Measurements from ENCODE around the gene ME3. TPM values are rescaled to one million over a fixed set of nuclear protein-coding genes. Genes with fewer than 3 reads are reported as not detected.

The ME3 gene
- total RNA-seq, 1 donor from 2014 or later = 12.2 TPM

GRCh38 chr11:86469491-86470388 is 202.7 kb downstream of the ME3 start:
- no peak overlapping the region for H3K27ac Mint-ChIP-seq
- H3K27me3 Mint-ChIP-seq = no peaks in the 10 kb centered on the region

GRCh38 chr11:86468169-86468568 is 204.2 kb downstream of the ME3 start:
- H3K36me3 Mint-ChIP-seq (ENCODE audit: low read depth) = peaks cover 1% of the 10 kb centered on the region
- H3K4me1 Mint-ChIP-seq = peaks cover 8% of the 10 kb centered on the region
- no peak for DNase-seq
- peaks cover 5% of the 10 kb centered on the region for H3K9me3 Mint-ChIP-seq
- no peaks in the 10 kb centered on the region for H3K27me3 Mint-ChIP-seq
- intact Hi-C loops (cut with micrococcal nuclease) = no loop called here
- H3K27ac Mint-ChIP-seq = no peak overlapping the region
- no peak overlapping the region for H3K4me3 Mint-ChIP-seq

More at GRCh38 chr11:86469491-86470388, 202.7 kb downstream of the ME3 start:
- no peak for DNase-seq
- H3K9me3 Mint-ChIP-seq = peaks cover 5% of the 10 kb centered on the region
- H3K36me3 Mint-ChIP-seq (ENCODE audit: low read depth) = peaks cover 1% of the 10 kb centered on the region
- intact Hi-C loops (cut with micrococcal nuclease) = no loop called here
- H3K4me3 Mint-ChIP-seq = no peak overlapping the region
- H3K4me1 Mint-ChIP-seq = peaks cover 8% of the 10 kb centered on the region

DNA sequence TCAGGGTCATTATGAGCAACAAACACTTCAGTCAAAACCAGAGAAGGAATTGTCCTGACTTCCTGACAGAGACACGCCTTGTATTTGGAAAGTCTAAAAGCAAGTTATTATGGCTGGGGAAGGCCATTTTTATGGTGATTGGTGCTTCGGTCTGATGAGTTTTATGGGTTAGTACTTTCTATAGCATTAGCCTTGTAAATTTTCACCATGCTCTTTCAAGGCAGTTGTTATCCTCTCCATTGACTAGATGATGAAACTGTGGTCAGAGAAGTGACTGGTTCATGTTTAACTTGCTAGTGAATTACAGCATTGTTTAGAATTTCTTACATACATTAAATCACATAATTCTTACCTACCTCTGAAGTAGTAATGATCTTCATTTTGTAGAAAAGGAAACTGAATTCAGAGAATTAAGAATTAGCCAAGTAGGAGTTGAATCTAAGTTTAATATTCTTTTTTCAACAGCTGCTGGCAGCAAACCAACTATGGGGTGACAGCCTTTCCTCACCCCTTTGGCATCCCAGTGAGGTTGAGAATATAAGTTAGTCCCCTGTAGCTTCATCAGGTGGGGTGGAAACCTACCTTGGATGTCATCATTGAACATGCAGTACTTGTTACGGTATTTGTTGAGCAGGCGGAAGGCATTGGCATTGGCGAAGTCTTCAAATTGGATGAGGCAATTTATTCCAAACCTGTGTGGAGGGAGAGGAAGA is 207.8 kb downstream of the ME3 start:
- Mint-ChIP-seq H3K27ac (peak overlapping the region; percentile 14), H3K9me3 (peaks cover 5% of the 10 kb centered on the region), H3K4me1 (peaks cover 15% of the 10 kb centered on the region), H3K36me3 (ENCODE audit: low read depth) (peaks cover 1% of the 10 kb centered on the region), H3K4me3 (no peak overlapping the region), H3K27me3 (no peaks in the 10 kb centered on the region)
- DNase-seq = no peak
- intact Hi-C loops (cut with micrococcal nuclease) = no loop called here

GRCh38 chr11:86463955-86464354 is 208.5 kb downstream of the ME3 start:
- no peak for DNase-seq
- H3K4me3 Mint-ChIP-seq = no peak overlapping the region
- H3K27me3 Mint-ChIP-seq = no peaks in the 10 kb centered on the region
- peaks cover 15% of the 10 kb centered on the region for H3K4me1 Mint-ChIP-seq
- peaks cover 1% of the 10 kb centered on the region for H3K36me3 Mint-ChIP-seq (ENCODE audit: low read depth)
- peaks cover 5% of the 10 kb centered on the region for H3K9me3 Mint-ChIP-seq
- H3K27ac Mint-ChIP-seq = no peak overlapping the region
- intact Hi-C loops (cut with micrococcal nuclease) = no loop called here

- Mint-ChIP-seq H3K36me3 (ENCODE audit: low read depth) (peaks cover 1% of the 10 kb centered on the region), H3K27ac (no peak overlapping the region), H3K9me3 (peaks cover 2% of the 10 kb centered on the region), H3K27me3 (no peaks in the 10 kb centered on the region), H3K4me1 (peaks cover 21% of the 10 kb centered on the region), H3K4me3 (no peak overlapping the region)
- no peak for DNase-seq
- intact Hi-C loops (cut with micrococcal nuclease) = no loop called here
Observed at GRCh38 chr11:86463120-86463519, 209.3 kb downstream of the ME3 start.

DNA sequence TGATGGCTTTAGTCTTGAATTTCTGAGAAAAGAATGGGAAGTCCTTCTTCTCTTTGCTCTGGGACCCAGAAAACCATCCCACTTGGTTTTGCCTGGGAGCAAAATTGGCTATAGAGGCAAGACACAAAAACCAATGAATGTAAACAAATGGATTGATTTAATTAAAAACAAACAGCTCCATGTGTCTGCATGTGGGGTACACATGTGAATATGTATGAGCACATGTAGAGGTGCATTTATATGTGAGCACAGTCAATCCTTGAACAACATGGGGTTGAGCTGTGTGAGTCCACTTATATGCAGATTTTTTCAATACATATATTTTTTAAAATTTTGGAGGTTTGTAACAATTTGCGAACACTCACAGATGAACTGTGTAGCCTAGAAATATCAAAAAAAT is 210.5 kb downstream of the ME3 start:
- Mint-ChIP-seq H3K4me1 (peaks cover 22% of the 10 kb centered on the region), H3K36me3 (ENCODE audit: low read depth) (peaks cover 1% of the 10 kb centered on the region), H3K4me3 (no peak overlapping the region), H3K27ac (peak overlapping the region; percentile 48), H3K9me3 (no peaks in the 10 kb centered on the region), H3K27me3 (no peaks in the 10 kb centered on the region)
- intact Hi-C loops (cut with micrococcal nuclease) = loop anchor here (2.0 kb wide), 1 partner anchor 63 kb away; no protein-coding TSS in a partner anchor
- no peak for DNase-seq

- no peaks in the 10 kb centered on the region for H3K9me3 Mint-ChIP-seq
- peaks cover 1% of the 10 kb centered on the region for H3K36me3 Mint-ChIP-seq (ENCODE audit: low read depth)
- no peak for DNase-seq
- peaks cover 32% of the 10 kb centered on the region for H3K4me1 Mint-ChIP-seq
- no peak overlapping the region for H3K4me3 Mint-ChIP-seq
- H3K27me3 Mint-ChIP-seq = no peaks in the 10 kb centered on the region
- H3K27ac Mint-ChIP-seq = peak overlapping the region; percentile 52
- intact Hi-C loops (cut with micrococcal nuclease) = loop anchor here (1.0 to 2.0 kb wide), 3 partner anchors 44 to 358 kb away; no protein-coding TSS in a partner anchor
Observed at GRCh38 chr11:86460461-86461385, 211.7 kb downstream of the ME3 start.

DNA sequence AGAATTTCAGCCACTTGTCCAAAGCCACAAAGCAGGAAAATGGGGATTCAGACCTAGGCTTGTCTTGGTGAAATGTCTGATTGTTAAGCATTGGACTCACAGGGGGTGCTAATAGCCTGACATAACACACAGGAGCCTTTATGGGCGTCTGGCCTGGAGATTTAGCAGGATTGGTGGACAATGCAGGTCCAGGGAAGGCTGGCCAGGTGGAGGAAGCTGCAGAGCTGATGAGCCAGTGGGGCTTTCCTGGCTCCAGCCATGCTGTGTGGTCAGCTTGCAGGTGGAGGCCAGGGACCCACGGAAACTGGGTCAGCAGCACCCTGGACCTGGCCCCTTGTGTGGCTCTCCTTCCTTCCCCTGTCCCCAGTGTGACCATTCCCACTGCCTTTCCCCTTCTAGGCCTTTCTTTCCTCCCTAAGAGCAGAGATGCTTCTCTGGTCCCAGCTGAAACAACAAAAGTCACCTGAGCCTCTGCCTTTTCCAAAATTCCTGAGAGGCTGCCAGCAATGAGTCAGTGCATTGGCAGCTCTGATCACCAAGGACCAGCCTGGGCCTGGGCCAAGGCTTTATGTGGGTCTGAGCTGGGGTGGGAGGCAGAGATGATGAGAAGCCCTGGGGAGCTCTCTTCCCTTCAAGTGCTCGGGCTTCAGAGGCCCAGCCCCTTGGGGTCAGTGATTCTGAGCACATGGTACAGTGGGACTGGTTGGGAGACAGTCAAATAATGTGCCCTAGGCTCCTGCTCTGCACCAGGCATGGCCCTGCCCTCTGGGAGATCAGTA is 212.5 kb downstream of the ME3 start:
- no peaks in the 10 kb centered on the region for H3K27me3 Mint-ChIP-seq
- peak overlapping the region; percentile 52 for H3K27ac Mint-ChIP-seq
- H3K4me3 Mint-ChIP-seq = no peak overlapping the region
- H3K4me1 Mint-ChIP-seq = peaks cover 35% of the 10 kb centered on the region
- intact Hi-C loops (cut with micrococcal nuclease) = loop anchor here (1.0 to 5.0 kb wide), 5 partner anchors 44 to 518 kb away; partner anchors contain the start of gene ME3
- H3K36me3 Mint-ChIP-seq (ENCODE audit: low read depth) = peaks cover under 1% of the 10 kb centered on the region
- no peaks in the 10 kb centered on the region for H3K9me3 Mint-ChIP-seq
- no peak for DNase-seq

DNA sequence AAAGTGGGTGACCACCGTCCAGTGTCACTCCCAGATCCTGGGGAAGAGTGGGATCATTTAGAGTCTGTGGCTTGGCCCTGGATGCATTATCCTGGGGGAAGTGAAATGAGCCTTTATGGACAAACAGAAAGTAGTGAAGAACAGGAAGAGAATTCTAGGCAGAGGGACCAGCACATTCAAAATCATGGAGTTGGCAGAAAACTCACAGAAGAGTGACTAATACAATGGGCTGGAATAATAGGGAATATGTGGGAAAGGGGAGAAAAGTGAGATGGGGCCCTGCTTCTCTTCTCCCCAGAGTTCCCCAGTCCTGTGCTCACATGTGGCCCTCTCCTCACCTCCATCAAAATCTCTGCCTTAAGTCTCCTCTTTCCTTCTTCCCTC is 213.4 kb downstream of the ME3 start:
- Mint-ChIP-seq H3K36me3 (ENCODE audit: low read depth) (no peaks in the 10 kb centered on the region), H3K4me3 (no peak overlapping the region), H3K9me3 (no peaks in the 10 kb centered on the region), H3K27me3 (no peaks in the 10 kb centered on the region), H3K27ac (no peak overlapping the region), H3K4me1 (peaks cover 43% of the 10 kb centered on the region)
- DNase-seq = no peak
- intact Hi-C loops (cut with micrococcal nuclease) = loop anchor here (5.0 kb wide), 2 partner anchors 213 to 517 kb away; partner anchors contain the start of gene ME3

- Mint-ChIP-seq H3K27ac (peak overlapping the region; percentile 25), H3K27me3 (no peaks in the 10 kb centered on the region)
Observed at GRCh38 chr11:86458294-86459001, 214.0 kb downstream of the ME3 start.

DNA sequence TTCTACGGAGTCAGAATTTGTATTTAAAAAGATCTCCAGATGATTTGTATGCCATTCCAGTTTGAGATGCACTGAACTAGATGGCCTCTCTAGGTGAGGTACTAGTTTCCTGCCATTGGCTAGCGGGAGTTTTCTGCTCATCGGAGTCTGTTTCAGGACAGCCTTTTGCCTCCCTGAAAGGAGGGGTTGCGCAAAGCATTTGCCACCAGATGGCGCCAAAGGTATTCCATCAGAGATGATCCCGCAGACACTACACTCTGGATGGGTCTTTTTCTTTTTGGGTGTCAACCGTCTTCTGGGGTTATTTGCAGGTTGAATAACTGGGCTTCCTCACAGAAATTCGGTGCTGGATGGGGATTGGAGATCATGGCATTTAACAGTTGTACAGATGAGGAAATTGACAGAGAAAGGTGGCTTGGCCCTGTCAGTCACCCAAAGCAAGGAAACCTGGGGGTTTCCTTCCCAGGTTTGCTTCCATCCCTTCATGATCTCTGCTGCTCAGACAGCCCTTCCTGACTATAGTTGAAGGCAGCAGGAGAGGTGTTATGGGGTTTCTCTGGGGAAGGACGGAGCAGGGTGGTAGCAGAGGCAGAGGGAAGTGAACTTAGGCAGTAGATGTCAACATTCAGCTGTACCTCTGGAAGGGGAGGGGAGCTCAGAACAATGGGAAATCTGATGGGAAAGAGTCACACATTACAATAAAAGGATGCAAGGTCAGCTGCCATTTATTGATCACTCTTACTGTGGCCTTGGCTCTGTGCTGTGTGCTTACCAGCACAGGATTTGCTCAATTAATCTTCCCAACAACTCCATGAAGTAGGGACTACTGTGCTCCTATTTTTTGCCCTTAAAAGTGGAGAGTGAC is 216.1 kb downstream of the ME3 start:
- Mint-ChIP-seq H3K27me3 (no peaks in the 10 kb centered on the region), H3K9me3 (no peaks in the 10 kb centered on the region), H3K4me3 (no peak overlapping the region), H3K36me3 (ENCODE audit: low read depth) (no peaks in the 10 kb centered on the region), H3K27ac (peak overlapping the region; percentile 45), H3K4me1 (peaks cover 45% of the 10 kb centered on the region)
- intact Hi-C loops (cut with micrococcal nuclease) = loop anchor here (1.0 to 5.0 kb wide), 6 partner anchors 137 to 514 kb away; partner anchors contain the start of gene ME3
- DNase-seq = peak; percentile 93

More at GRCh38 chr11:86458294-86459001, 214.0 kb downstream of the ME3 start:
- Mint-ChIP-seq H3K4me3 (no peak overlapping the region), H3K9me3 (no peaks in the 10 kb centered on the region), H3K4me1 (peaks cover 45% of the 10 kb centered on the region), H3K36me3 (ENCODE audit: low read depth) (no peaks in the 10 kb centered on the region)
- intact Hi-C loops (cut with micrococcal nuclease) = loop anchor here (5.0 kb wide), 2 partner anchors 214 to 516 kb away; partner anchors contain the start of gene ME3
- no peak for DNase-seq

Data from activated CD4-positive, alpha-beta T cell treated with anti-CD3 and anti-CD28 coated beads, Interleukin-2, amount 10 ng/mL, durations not matched to agents 24 days and 14 days (primary cell).